ENCODE measurements around the gene SSUH2. TPM values are rescaled to one million over a fixed set of nuclear protein-coding genes. Genes with fewer than 3 reads are reported as not detected.

Gene SSUH2
- total and polyA plus RNA-seq, 9 of the 15 experiments (the other 6 are each of a cell fraction or from before 2014, with no cell fraction given): 0.04 to 0.17 (median 0.04) TPM; not detected in 6

DNA sequence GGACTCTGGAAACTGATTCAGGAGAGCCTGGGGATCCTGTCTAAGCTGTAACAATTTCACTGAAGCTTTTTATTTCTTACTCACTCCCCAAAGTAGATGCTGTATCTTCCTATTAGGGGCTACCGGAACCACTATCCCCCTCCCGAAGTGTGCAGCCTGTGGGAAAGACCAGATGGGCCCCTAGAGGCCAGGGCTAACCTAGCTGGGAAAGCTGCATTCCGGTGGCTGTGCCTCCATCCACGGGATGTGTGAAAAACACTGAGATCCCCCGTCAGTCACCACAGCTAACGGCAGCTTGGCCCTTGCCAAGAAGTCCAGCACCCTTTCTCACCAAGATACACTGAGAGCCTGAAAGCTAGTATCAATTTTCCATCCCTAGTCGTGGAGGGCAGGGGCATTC is 3.1 kb downstream of the SSUH2 start (continued):
- TF ChIP-seq, protein P1, sequence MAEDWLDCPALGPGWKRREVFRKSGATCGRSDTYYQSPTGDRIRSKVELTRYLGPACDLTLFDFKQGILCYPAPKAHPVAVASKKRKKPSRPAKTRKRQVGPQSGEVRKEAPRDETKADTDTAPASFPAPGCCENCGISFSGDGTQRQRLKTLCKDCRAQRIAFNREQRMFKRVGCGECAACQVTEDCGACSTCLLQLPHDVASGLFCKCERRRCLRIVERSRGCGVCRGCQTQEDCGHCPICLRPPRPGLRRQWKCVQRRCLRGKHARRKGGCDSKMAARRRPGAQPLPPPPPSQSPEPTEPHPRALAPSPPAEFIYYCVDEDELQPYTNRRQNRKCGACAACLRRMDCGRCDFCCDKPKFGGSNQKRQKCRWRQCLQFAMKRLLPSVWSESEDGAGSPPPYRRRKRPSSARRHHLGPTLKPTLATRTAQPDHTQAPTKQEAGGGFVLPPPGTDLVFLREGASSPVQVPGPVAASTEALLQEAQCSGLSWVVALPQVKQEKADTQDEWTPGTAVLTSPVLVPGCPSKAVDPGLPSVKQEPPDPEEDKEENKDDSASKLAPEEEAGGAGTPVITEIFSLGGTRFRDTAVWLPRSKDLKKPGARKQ (CRISPR knock-in tag; IDR thresholded peaks at IDR 0.05): no peak
- TF ChIP-seq MYC (IDR thresholded peaks at IDR 0.05; ENCODE audit: low read depth, low read length) (no peak), MYC (CRISPR knock-in tag; IDR thresholded peaks at IDR 0.05; ENCODE audit: borderline replicate concordance, low read depth) (no peak), MTA3 (IDR thresholded peaks at IDR 0.05; ENCODE audit: borderline replicate concordance) (no peak)

DNA sequence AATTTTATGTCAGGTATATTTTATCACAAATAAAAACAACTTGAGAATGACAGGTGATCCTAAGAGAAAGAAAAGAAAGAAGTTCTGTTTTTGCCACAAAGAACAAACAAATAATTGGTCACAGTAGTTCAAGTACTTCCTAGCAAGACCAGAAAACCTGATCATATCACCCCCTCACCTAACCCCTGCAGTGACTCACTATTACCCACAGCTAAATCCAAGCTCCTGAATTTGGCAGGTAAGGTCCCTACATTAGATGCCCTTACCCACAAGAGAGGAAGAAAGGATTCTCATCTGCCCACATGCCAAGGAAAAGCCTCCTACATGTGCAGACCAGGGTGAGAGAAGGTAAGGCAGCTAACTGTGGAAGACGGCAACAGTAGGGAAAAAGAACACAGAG is 4.4 kb downstream of the SSUH2 start:
- Histone ChIP-seq H3K27me3 (ENCODE audit: control insufficient read depth in 2 of 2, insufficient read depth in 2 of 2, low read length in 2 of 2) (peaks cover 7 to 41% of the 10 kb centered on the region in 2 experiments; a peak in 4 of 5 replicates), H2AFZ (ENCODE audit: low read depth, low read length) (no peak overlapping the region), H3K4me1 (replicated peaks in 1 of 2; ENCODE audit: control insufficient read depth in 2 of 2, insufficient read depth in 2 of 2, low read length in 2 of 2) (no peaks in the 10 kb centered on the region), H3K9me1 (ENCODE audit: control insufficient read depth, insufficient read depth, low read length) (no peaks in the 10 kb centered on the region), H3K4me2 (ENCODE audit: insufficient read depth, low read length) (no peak overlapping the region), H3K9ac (ENCODE audit: insufficient read depth in 1 of 2, low read depth in 2 of 2, low read length in 2 of 2) (no peak overlapping the region), H4K20me1 (replicated peaks; ENCODE audit: control insufficient read depth, insufficient read depth, low read length) (peaks cover under 1% of the 10 kb centered on the region; the same call in 1 of the 2 replicates), H3K4me3 (no peak overlapping the region), H3K27ac (ENCODE audit: extremely low read depth, low read depth, low read length) (no peak overlapping the region), H3K79me2 (ENCODE audit: control insufficient read depth, insufficient read depth, low read length) (no peaks in the 10 kb centered on the region), H3K36me3 (ENCODE audit: control insufficient read depth, insufficient read depth, low read length) (no peaks in the 10 kb centered on the region), H3K9me3 (replicated peaks; ENCODE audit: control insufficient read depth, insufficient read depth, low read depth, low read length) (no peaks in the 10 kb centered on the region; the same call in 1 of the 2 replicates)
- BruUV-seq (replicated peaks): no TSS peak
- WGBS (ENCODE audit: insufficient coverage, low coverage, missing lambda C conversion rate): 0% methylated on average over 1 of the region's 1 CpG
- no peak for ATAC-seq
- ChIA-PET POLR2A (no interaction called here), CTCF (ENCODE audit: low intra/inter-chr PET ratio) (no interaction called here)
- in situ Hi-C loops (cut with MboI) (no loop called here), intact Hi-C loops (cut with micrococcal nuclease) (no loop called here)
- TF ChIP-seq ZNF561 (CRISPR knock-in tag; conservative IDR thresholded peaks at IDR 0.05): no peak
- no peak for TF ChIP-seq ETV6 (IDR thresholded peaks at IDR 0.05; ENCODE audit: borderline replicate concordance in 1 of 2, low read depth in 2 of 2, low read length in 1 of 2)
- TF ChIP-seq ETV6 (CRISPR knock-in tag; IDR thresholded peaks at IDR 0.05; ENCODE audit: borderline replicate concordance): no peak
- no peak for TF ChIP-seq ZNF24 (IDR thresholded peaks at IDR 0.05)
- TF ChIP-seq U2AF1 (optimal IDR thresholded peaks at IDR 0.05; ENCODE audit: low read depth, low read length): no peak
- TF ChIP-seq NUFIP1 (IDR thresholded peaks at IDR 0.05; ENCODE audit: partially characterized antibody): no peak
- no peak for TF ChIP-seq RCOR1 (IDR thresholded peaks at IDR 0.05; ENCODE audit: borderline replicate concordance in 1 of 2, low read depth in 2 of 2, low read length in 2 of 2)
- no peak for TF ChIP-seq HNRNPH1 (optimal IDR thresholded peaks at IDR 0.05; ENCODE audit: low read depth, low read length)
- TF ChIP-seq, protein P2, sequence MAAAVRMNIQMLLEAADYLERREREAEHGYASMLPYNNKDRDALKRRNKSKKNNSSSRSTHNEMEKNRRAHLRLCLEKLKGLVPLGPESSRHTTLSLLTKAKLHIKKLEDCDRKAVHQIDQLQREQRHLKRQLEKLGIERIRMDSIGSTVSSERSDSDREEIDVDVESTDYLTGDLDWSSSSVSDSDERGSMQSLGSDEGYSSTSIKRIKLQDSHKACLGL (CRISPR knock-in tag; IDR thresholded peaks at IDR 0.05; ENCODE audit: borderline replicate concordance, poor library complexity, severe bottlenecking): no peak
- TF ChIP-seq EWSR1 (IDR thresholded peaks at IDR 0.05; ENCODE audit: borderline replicate concordance, low read depth, partially characterized antibody): no peak
- TF ChIP-seq, protein P3, sequence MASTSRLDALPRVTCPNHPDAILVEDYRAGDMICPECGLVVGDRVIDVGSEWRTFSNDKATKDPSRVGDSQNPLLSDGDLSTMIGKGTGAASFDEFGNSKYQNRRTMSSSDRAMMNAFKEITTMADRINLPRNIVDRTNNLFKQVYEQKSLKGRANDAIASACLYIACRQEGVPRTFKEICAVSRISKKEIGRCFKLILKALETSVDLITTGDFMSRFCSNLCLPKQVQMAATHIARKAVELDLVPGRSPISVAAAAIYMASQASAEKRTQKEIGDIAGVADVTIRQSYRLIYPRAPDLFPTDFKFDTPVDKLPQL (IDR thresholded peaks at IDR 0.05; ENCODE audit: extremely low read depth, insufficient read length): no peak
- FAIRE-seq: no peak
- no peak for DNase-seq (ENCODE audit: extremely low read depth in 1 of 4, low spot score in 3 of 4)

Data from K562 (cell line).